Measurements from ENCODE around the gene CTAG1B.
"Not testable (repeated sequence)": the region's sequence is repeated elsewhere in the genome, so short reads cannot be mapped to it uniquely, and the experiment has no call there.

- not testable (repeated sequence) for TF ChIP-seq ZFP30 (CRISPR knock-in tag; IDR thresholded peaks at IDR 0.05); ARNTL (CRISPR knock-in tag; IDR thresholded peaks at IDR 0.05; ENCODE audit: borderline replicate concordance, low read depth); RARB (CRISPR knock-in tag; IDR thresholded peaks at IDR 0.05); PATZ1 (CRISPR knock-in tag; IDR thresholded peaks at IDR 0.05; ENCODE audit: borderline replicate concordance)
These were observed 7.9 kb downstream of the CTAG1B start for GRCh38 chrX:154611146-154611545.
